GM12878 (cell line): ENCODE data around the gene ING5. TPM values are rescaled to one million over a fixed set of nuclear protein-coding genes. Genes with fewer than 3 reads are reported as not detected.

Experiments used
- ATAC-seq: fragments of 200-7000 bp; cut with Tn5 transposase; 3 replicates; pipeline ENCODE4 v1.9.1; 2020; ENCODE audit warnings: mild to moderate bottlenecking, moderate library complexity
- BruUV-seq: library from RNA; stranded (reverse); fragments of 400-500 nt; replicated peaks from 2 replicates; lab custom pipeline; 2021; lab: Mats Ljungman, UMichigan
- CTCF ChIA-PET: fragments of 300-600 bp; sonication (Branson Sonifier 250); formaldehyde crosslinking; extraction: SDS; loops from one replicate; lab custom pipeline; 2021; ENCODE audit warnings: inconsistent platforms; lab: Yijun Ruan, JAX
- POLR2A ChIA-PET: fragments of 350-600 bp; formaldehyde crosslinking; extraction: SDS; loops from one replicate; lab custom pipeline; 2021; ENCODE audit warnings: inconsistent platforms; lab: Charles Lee
- RAD21 ChIA-PET: fragments of 300-600 bp; sonication (Branson Sonifier 250); formaldehyde crosslinking; loops from one replicate; lab custom pipeline; 2023; ENCODE audit warnings: antibody characterized with exemption; ENCODE audit not compliant: unreplicated experiment; lab: Charles Lee
- SMC1A ChIA-PET: fragments of 300-600 bp; sonication (Branson Sonifier 250); formaldehyde crosslinking; loops from one replicate; lab custom pipeline; 2023; ENCODE audit not compliant: unreplicated experiment, uncharacterized antibody; lab: Charles Lee
- DNase-seq: peaks from one replicate; pipeline ENCODE4 v3.0.0-alpha.2; 2011; ENCODE audit warnings: low read depth, low spot score
- FAIRE-seq: peaks from 3 replicates; lab custom pipeline; 2011; peaks lifted over from hg19 to GRCh38; lab: Jason Lieb, UNC
- H2AFZ ChIP-seq: 2 replicates; pipeline ENCODE4 v1.6.0; 2011; ENCODE audit warnings: low read depth, low read length, control low read depth; ENCODE audit not compliant: control insufficient read depth
- H3K27ac ChIP-seq: 2 replicates; pipeline ENCODE4 v1.5.1; 2011; ENCODE audit warnings: control low read depth; ENCODE audit not compliant: control insufficient read depth, insufficient read depth
- H3K27me3 ChIP-seq, 2 experiments: replicated peaks in 1 of 2; 2 replicates each; pipeline versions ENCODE4 v1.6.0 to v1.6.1; 2011; ENCODE audit warnings: low read length in 1 of 2; ENCODE audit not compliant: control insufficient read depth in 2 of 2, insufficient read depth in 2 of 2
- H3K36me3 ChIP-seq, 2 experiments: 2 replicates each; pipeline ENCODE4 v1.5.1; 2011; ENCODE audit warnings: low read length in 1 of 2; ENCODE audit not compliant: control insufficient read depth in 2 of 2, insufficient read depth in 2 of 2
- H3K4me1 ChIP-seq: 2 replicates; pipeline ENCODE4 v1.6.1; 2011; ENCODE audit warnings: mild to moderate bottlenecking, low read length, moderate library complexity, mixed read lengths; ENCODE audit not compliant: control insufficient read depth, insufficient read depth
- H3K4me2 ChIP-seq: 2 replicates; pipeline ENCODE4 v1.6.0; 2011; ENCODE audit warnings: control low read depth; ENCODE audit not compliant: control insufficient read depth, insufficient read depth
- H3K4me3 ChIP-seq: fragments of 200-600 bp; sonication (generic); 2 replicates; pipeline ENCODE4 v1.5.1; 2016
- H3K79me2 ChIP-seq: 2 replicates; pipeline ENCODE4 v1.6.0; 2011; ENCODE audit warnings: low read length; ENCODE audit not compliant: control insufficient read depth, insufficient read depth
- H3K9ac ChIP-seq: 2 replicates; pipeline ENCODE4 v1.8.0; 2011; ENCODE audit warnings: low read length, control low read depth, mixed read lengths; ENCODE audit not compliant: control insufficient read depth, insufficient read depth
- H3K9me3 ChIP-seq: replicated peaks from 3 replicates; pipeline ENCODE4 v1.5.1; 2011; ENCODE audit warnings: mild to moderate bottlenecking, low read length; ENCODE audit not compliant: control insufficient read depth, insufficient read depth
- H4K20me1 ChIP-seq: 2 replicates; pipeline ENCODE4 v1.6.0; 2011; ENCODE audit not compliant: control insufficient read depth, insufficient read depth
- E2F8 ChIP-seq: fragments of 450-650 bp; IDR thresholded peaks from 2 replicates; pipeline ENCODE4 v1.6.1; 2018; ENCODE audit warnings: mild to moderate bottlenecking, low read depth, moderate library complexity; ENCODE audit not compliant: partially characterized antibody
- HCFC1 ChIP-seq: fragments of 150-350 bp; IDR thresholded peaks from 2 replicates; pipeline ENCODE4 v1.6.1; 2014; ENCODE audit warnings: low read length
- LARP7 ChIP-seq: fragments of 450-650 bp; IDR thresholded peaks from 2 replicates; pipeline ENCODE4 v1.6.1; 2017; ENCODE audit warnings: mild to moderate bottlenecking
- POLR2AphosphoS5 ChIP-seq: IDR thresholded peaks from 2 replicates; pipeline ENCODE4 v1.6.1; 2011; ENCODE audit warnings: mild to moderate bottlenecking, low read length, inconsistent platforms
- RAD21 ChIP-seq: IDR thresholded peaks from 2 replicates; pipeline ENCODE4 v1.6.1; 2011; ENCODE audit warnings: mild to moderate bottlenecking, low read depth, low read length, moderate library complexity; ENCODE audit not compliant: insufficient read depth
- SMC3 ChIP-seq: IDR thresholded peaks from 2 replicates; pipeline ENCODE4 v1.6.1; 2011; ENCODE audit warnings: low read length, improper control_type of control experiment, borderline replicate concordance
- WGBS: methylation state at CpG from one replicate; pipeline ENCODE4 v1.1.6; 2016; ENCODE audit warnings: low lambda C conversion rate; ENCODE audit not compliant: insufficient replicate concordance, insufficient coverage; ENCODE audit errors: missing lambda C conversion rate; 5-methylcytosine and 5-hydroxymethylcytosine counted together
- in situ Hi-C: fragments of 300-500 bp; cut with MboI; formaldehyde crosslinking; loops from 9 replicates; pipeline ENCODE4 v1.14.3; 2018; ENCODE audit warnings: mixed read lengths
- intact Hi-C: fragments of 100-400 bp; cut with micrococcal nuclease; formaldehyde crosslinking; loops from one replicate; pipeline ENCODE4 v1.14.2; 2022; ENCODE audit not compliant: unreplicated experiment
- polyA plus RNA-seq, 11 experiments: library from polyadenylated mRNA; depleted of rRNA in 4 of 11; unstranded in 6 of 11; stranded (reverse) in 5 of 11; fragments of >200 nt; fragmentation: Nextera tagmentation in 4 of 11; fragmentation: Illumina TruSeq in 1 of 11; extraction: Ambion mirVana in 4 of 11; extraction: Trizol in 1 of 11; gene quantifications; 1 replicate in 1 of 11; 2 replicates in 10 of 11; pipeline versions ENCODE4 v1.2.1 to v1.2.3, GENCODE V29; 2011 to 2016; ENCODE audit warnings: inconsistent platforms in 2 of 11, missing spikeins in 2 of 11, low read depth in 1 of 11
- total RNA-seq, 4 experiments: library from RNA; depleted of rRNA in 3 of 4; stranded (reverse); fragments of >200 nt in 3 of 4; fragmentation: Illumina TruSeq in 1 of 4; extraction: Trizol in 1 of 4; gene quantifications; 2 replicates each; pipeline versions ENCODE4 v1.2.1 to v1.2.3, GENCODE V29; 2013 to 2021

ING5 gene
- total and polyA plus RNA-seq, 10 of the 15 experiments (the other 5 are each of a cell fraction or from before 2014, with no cell fraction given) = 10.0 to 46.1 (median 27.2) TPM

- no peak overlapping the region for H3K9ac ChIP-seq
- peaks cover 19% of the 10 kb centered on the region; the same call in 2 of the 3 replicates for H3K9me3 ChIP-seq
- ChIA-PET CTCF (no interaction called here), SMC1A (no interaction called here), POLR2A (no interaction called here), RAD21 (no interaction called here)
- BruUV-seq = no TSS peak
- peaks cover 14 to 25% of the 10 kb centered on the region in 2 experiments; a peak in 3 of 4 replicates for H3K36me3 ChIP-seq
- no peak overlapping the region for H3K27ac ChIP-seq
- H3K27me3 ChIP-seq = no peaks in the 10 kb centered on the region
- no peaks in the 10 kb centered on the region for H3K79me2 ChIP-seq
- no peak for ATAC-seq
- no peaks in the 10 kb centered on the region for H4K20me1 ChIP-seq
- no peak overlapping the region for H2AFZ ChIP-seq
- intact Hi-C loops = no loop called here
- 93% methylated on average over 19 of the region's 19 CpGs for WGBS
- DNase-seq = no peak
- H3K4me2 ChIP-seq = no peak overlapping the region
- H3K4me3 ChIP-seq = no peak overlapping the region
- in situ Hi-C loops = no loop called here
- no peaks in the 10 kb centered on the region for H3K4me1 ChIP-seq
- no peak for FAIRE-seq
- TF ChIP-seq RAD21 = no peak
- TF ChIP-seq SMC3 = no peak
- TF ChIP-seq LARP7 = no peak
- no peak for TF ChIP-seq HCFC1
Measured at GRCh38 chr2:241720099-241720498, 18.3 kb downstream of the ING5 start.

GRCh38 chr2:241720560-241720959 is 18.7 kb downstream of the ING5 start:
- peaks cover 19% of the 10 kb centered on the region; the same call in 2 of the 3 replicates for H3K9me3 ChIP-seq
- ChIA-PET POLR2A (no interaction called here), SMC1A (no interaction called here), CTCF (no interaction called here), RAD21 (no interaction called here)
- WGBS = 93% methylated on average over 15 of the region's 15 CpGs
- H3K4me2 ChIP-seq = no peak overlapping the region
- peaks cover 14 to 25% of the 10 kb centered on the region in 2 experiments; a peak in 3 of 4 replicates for H3K36me3 ChIP-seq
- no peak overlapping the region for H3K4me3 ChIP-seq
- DNase-seq = no peak
- ATAC-seq = no peak
- H3K79me2 ChIP-seq = no peaks in the 10 kb centered on the region
- FAIRE-seq = no peak
- H2AFZ ChIP-seq = no peak overlapping the region
- in situ Hi-C loops = no loop called here
- no peak overlapping the region for H3K9ac ChIP-seq
- H3K27ac ChIP-seq = no peak overlapping the region
- no peaks in the 10 kb centered on the region for H3K27me3 ChIP-seq
- no TSS peak for BruUV-seq
- TF ChIP-seq POLR2AphosphoS5 (0 out of 2 replicates have a peak, but pooled peaks have one; percentile 1), E2F8 (no peak)
- no peaks in the 10 kb centered on the region for H4K20me1 ChIP-seq
- no peaks in the 10 kb centered on the region for H3K4me1 ChIP-seq
- intact Hi-C loops = no loop called here
